Transverse colon (tissue), 4 donors: ENCODE data around the gene CHRNA5. TPM values are rescaled to one million over a fixed set of nuclear protein-coding genes. Genes with fewer than 3 reads are reported as not detected.
"Not testable (repeated sequence)": the region's sequence is repeated elsewhere in the genome, so short reads cannot be mapped to it uniquely, and the experiment has no call there.

ENCODE experiments used
- DNase-seq: peaks from one replicate; pipeline ENCODE4 v3.0.0-alpha.2; 2019
- H3K27ac ChIP-seq, 4 donors: fragments of 200-600 bp; sonication (generic); 2 replicates each; pipeline ENCODE4 v1.5.1; 2016 to 2018; ENCODE audit warnings: inconsistent platforms in 4 of 4
- H3K27me3 ChIP-seq: fragments of 200-600 bp; sonication (generic); 2 replicates; pipeline ENCODE4 v1.5.1; 2017; ENCODE audit warnings: inconsistent platforms
- H3K36me3 ChIP-seq, 4 donors: fragments of 200-600 bp; sonication (generic); 2 replicates each; pipeline ENCODE4 v1.5.1; 2017 to 2019; ENCODE audit warnings: inconsistent platforms in 4 of 4
- H3K4me1 ChIP-seq, 4 donors: fragments of 200-600 bp; sonication (generic); 2 replicates each; pipeline ENCODE4 v1.5.1; 2017 to 2020; ENCODE audit warnings: inconsistent platforms in 4 of 4
- H3K4me3 ChIP-seq, 4 donors: fragments of 200-600 bp; sonication (generic); 1 replicate in 1 of 4; 2 replicates in 3 of 4; pipeline versions ENCODE4 v1.5.1 to v1.6.1; 2017 to 2019; ENCODE audit warnings: inconsistent platforms in 4 of 4
- H3K9me3 ChIP-seq, 2 donors: fragments of 200-600 bp; sonication (generic); 2 replicates each; pipeline ENCODE4 v1.5.1; 2017 to 2019; ENCODE audit warnings: inconsistent platforms in 2 of 2
- EP300 ChIP-seq: sonication (generic); formaldehyde crosslinking; IDR thresholded peaks from one replicate; pipeline ENCODE4 v1.6.1; 2017; ENCODE audit warnings: antibody characterized with exemption, low read depth
- POLR2A ChIP-seq: fragments of 450-650 bp; IDR thresholded peaks from one replicate; pipeline ENCODE4 v1.6.1; 2016; ENCODE audit warnings: antibody characterized with exemption, mild to moderate bottlenecking, moderate library complexity
- POLR2AphosphoS5 ChIP-seq, 3 donors: sonication (generic); formaldehyde crosslinking; IDR thresholded peaks; one replicate each; pipeline ENCODE4 v1.6.1; 2016; ENCODE audit warnings: antibody characterized with exemption in 3 of 3
- WGBS, 2 donors: methylation state at CpG; one replicate each; pipeline ENCODE4 v1.1.5; 2018; ENCODE audit warnings: low coverage in 1 of 2; 5-methylcytosine and 5-hydroxymethylcytosine counted together
- in situ Hi-C, 4 donors: fragments of 200-750 bp; cut with MboI; loops; one replicate each; pipeline versions ENCODE4 v1.15.0 to v1.15.1; 2017; ENCODE audit warnings: low sequenced_read_pairs in 3 of 4, low pct_ligation_motif_present in 1 of 4, low pct_unique_long_range_greater_than_20kb in 1 of 4
- intact Hi-C: fragments of 100-400 bp; cut with DNase I; formaldehyde crosslinking; loops from one replicate; pipeline ENCODE4 v1.15.1; 2023; ENCODE audit warnings: low total_unique reads
- total RNA-seq, 4 donors: library from RNA; depleted of rRNA; stranded (reverse); fragments of >200 nt; gene quantifications; one replicate each; pipeline ENCODE4 v1.1.0, GENCODE V29; 2016
- TF ChIP-seq, protein P1 (sequence below), 5 experiments: fragments of 200-600 bp in 3 of 5; fragments of 450-650 bp in 2 of 5; sonication (generic) in 3 of 5; IDR thresholded peaks; 1 replicate in 2 of 5; 2 replicates in 3 of 5; pipeline ENCODE4 v1.5.1; 2016 to 2017; ENCODE audit warnings: antibody characterized with exemption in 5 of 5, inconsistent platforms in 3 of 5, mild to moderate bottlenecking in 2 of 5, moderate library complexity in 1 of 5

CHRNA5 gene
- total RNA-seq, 4 donors from 2014 or later: 0.48 to 3.8 (median 0.82) TPM; not detected in 1

- WGBS, 2 donors: 0 to 59% methylated on average over 1 to 2 of the region's 2 CpGs
These were observed 32.0 kb upstream of the CHRNA5 start for GRCh38 chr15:78533331-78533730.

GRCh38 chr15:78536134-78536533, 29.2 kb upstream of the CHRNA5 start:
- TF ChIP-seq POLR2AphosphoS5 (IDR thresholded peaks at IDR 0.05) (no peak), POLR2A (no peak), EP300 (no peak)
- TF ChIP-seq, protein P1, sequence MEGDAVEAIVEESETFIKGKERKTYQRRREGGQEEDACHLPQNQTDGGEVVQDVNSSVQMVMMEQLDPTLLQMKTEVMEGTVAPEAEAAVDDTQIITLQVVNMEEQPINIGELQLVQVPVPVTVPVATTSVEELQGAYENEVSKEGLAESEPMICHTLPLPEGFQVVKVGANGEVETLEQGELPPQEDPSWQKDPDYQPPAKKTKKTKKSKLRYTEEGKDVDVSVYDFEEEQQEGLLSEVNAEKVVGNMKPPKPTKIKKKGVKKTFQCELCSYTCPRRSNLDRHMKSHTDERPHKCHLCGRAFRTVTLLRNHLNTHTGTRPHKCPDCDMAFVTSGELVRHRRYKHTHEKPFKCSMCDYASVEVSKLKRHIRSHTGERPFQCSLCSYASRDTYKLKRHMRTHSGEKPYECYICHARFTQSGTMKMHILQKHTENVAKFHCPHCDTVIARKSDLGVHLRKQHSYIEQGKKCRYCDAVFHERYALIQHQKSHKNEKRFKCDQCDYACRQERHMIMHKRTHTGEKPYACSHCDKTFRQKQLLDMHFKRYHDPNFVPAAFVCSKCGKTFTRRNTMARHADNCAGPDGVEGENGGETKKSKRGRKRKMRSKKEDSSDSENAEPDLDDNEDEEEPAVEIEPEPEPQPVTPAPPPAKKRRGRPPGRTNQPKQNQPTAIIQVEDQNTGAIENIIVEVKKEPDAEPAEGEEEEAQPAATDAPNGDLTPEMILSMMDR (IDR thresholded peaks at IDR 0.05): no peak
- H3K9me3 ChIP-seq: no peaks in the 10 kb centered on the region
- no peak overlapping the region for H3K4me3 ChIP-seq
- H3K36me3 ChIP-seq: no peaks in the 10 kb centered on the region
- 96 to 100% methylated on average over 1 of the region's 1 CpG for WGBS, 2 donors
- no peaks in the 10 kb centered on the region for H3K27me3 ChIP-seq
- H3K27ac ChIP-seq: no peak overlapping the region
- in situ Hi-C loops (no loop called here), intact Hi-C loops (no loop called here)
- no peak for DNase-seq
- H3K4me1 ChIP-seq: peaks cover under 1 to 5% (median 2%) of the 10 kb centered on the region in 4 donors

More at GRCh38 chr15:78533331-78533730, 32.0 kb upstream of the CHRNA5 start:
- Histone ChIP-seq H3K4me1 (no peaks in the 10 kb centered on the region), H3K4me3 (no peak overlapping the region), H3K36me3 (no peaks in the 10 kb centered on the region), H3K9me3 (no peaks in the 10 kb centered on the region), H3K27ac (no peak overlapping the region), H3K27me3 (no peaks in the 10 kb centered on the region)
- in situ Hi-C loops: no loop called here
- TF ChIP-seq EP300 (no peak), POLR2A (no peak), POLR2AphosphoS5 (IDR thresholded peaks at IDR 0.05) (no peak)
- TF ChIP-seq, protein P1 (IDR thresholded peaks at IDR 0.05): no peak
- DNase-seq: no peak
- intact Hi-C loops: no loop called here

DNA sequence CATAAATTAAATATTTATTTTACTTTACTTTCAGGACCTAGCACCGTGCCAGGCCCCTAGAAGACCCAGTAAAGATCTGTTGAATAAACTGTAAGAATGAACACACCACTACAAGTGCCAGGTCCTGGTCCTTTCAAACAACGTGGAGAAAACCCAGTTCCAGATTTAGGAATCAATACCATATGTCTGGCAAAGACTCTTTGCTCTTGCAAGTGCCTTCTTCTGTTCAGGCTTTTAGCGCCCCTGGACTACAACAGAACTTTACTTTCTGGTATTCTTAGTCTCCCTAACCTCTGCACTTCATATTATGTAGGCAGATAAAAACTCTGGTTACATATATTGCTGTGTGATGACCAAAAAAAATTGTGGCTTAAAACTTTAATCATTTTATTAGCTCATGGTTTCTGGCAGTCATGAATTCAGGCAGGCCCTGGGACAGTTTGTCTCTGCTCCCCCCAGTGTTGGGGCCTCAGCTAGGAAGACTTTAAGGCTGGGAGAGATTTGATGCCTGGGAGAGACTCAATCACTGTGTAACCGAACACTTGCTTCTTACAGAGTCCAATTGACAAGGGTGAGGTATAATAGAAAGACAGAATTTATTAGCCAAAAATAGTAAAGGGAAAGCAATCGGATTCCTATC, 27.9 kb upstream of the CHRNA5 start:
- Histone ChIP-seq H3K27ac (no peak overlapping the region), H3K4me1 (peaks cover 9 to 17% (median 14%) of the 10 kb centered on the region in 4 donors), H3K36me3 (peaks cover 0 to 3% (median 0%) of the 10 kb centered on the region in 4 donors), H3K27me3 (no peaks in the 10 kb centered on the region), H3K4me3 (no peak overlapping the region), H3K9me3 (no peaks in the 10 kb centered on the region)
- no peak for TF ChIP-seq EP300
- no peak for TF ChIP-seq POLR2A
- TF ChIP-seq, protein P1 (IDR thresholded peaks at IDR 0.05): no peak
- TF ChIP-seq POLR2AphosphoS5 (IDR thresholded peaks at IDR 0.05): no peak
- intact Hi-C loops (no loop called here), in situ Hi-C loops (no loop called here)
- 87 to 92% methylated on average over 5 of the region's 5 CpGs for WGBS, 2 donors
- DNase-seq: no peak

GRCh38 chr15:78538358-78538757, 27.0 kb upstream of the CHRNA5 start:
- in situ Hi-C loops (no loop called here), intact Hi-C loops (no loop called here)
- Histone ChIP-seq H3K9me3 (no peaks in the 10 kb centered on the region), H3K36me3 (peaks cover 0 to 8% (median 0%) of the 10 kb centered on the region in 4 donors), H3K27me3 (no peaks in the 10 kb centered on the region), H3K27ac (no peak overlapping the region), H3K4me3 (no peak overlapping the region), H3K4me1 (peaks cover 9 to 23% (median 14%) of the 10 kb centered on the region in 4 donors)
- DNase-seq: no peak
- TF ChIP-seq EP300 (no peak), POLR2A (no peak), POLR2AphosphoS5 (IDR thresholded peaks at IDR 0.05) (no peak)
- TF ChIP-seq, protein P1 (IDR thresholded peaks at IDR 0.05): no peak
- 83% methylated on average over 1 of the region's 1 CpG; no CpG with 5 or more reads in 1 of the 2 donors for WGBS, 2 donors

DNA sequence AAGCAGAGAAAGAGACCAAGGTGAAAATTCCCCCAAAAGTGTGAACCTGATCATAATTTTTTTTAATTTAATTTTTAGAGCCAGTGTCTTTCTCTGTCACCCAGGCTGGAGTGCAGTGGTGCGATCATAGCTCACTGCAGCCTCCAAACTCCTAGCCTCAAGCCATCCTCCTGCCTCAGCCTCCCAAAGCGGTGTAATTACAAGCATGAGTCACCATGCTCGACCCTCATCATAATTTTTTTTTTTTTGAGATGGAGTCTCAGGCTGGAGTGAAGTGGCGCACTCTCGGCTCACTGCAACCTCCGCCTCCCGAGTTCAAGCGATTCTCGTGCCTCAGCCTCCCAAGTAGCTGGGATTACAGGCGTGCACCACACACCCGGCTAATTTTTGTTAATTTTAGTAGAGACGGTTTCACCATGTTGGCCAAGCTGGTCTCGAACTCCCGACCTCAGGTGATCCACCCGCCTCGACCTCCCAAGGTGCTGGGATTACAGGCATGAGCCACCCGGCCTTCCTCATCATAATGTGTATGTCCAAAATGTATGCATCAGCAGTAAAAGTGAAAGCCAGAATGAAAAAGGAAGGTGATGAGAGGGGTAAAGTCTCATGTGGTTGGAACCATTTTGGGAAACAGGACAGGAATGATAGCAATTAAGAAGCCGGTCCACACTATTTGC, 25.7 kb upstream of the CHRNA5 start:
- H3K9me3 ChIP-seq, intact Hi-C loops, DNase-seq, in situ Hi-C loops, H3K36me3 ChIP-seq, H3K27me3 ChIP-seq: not testable (repeated sequence)
- WGBS, 2 donors: 74 to 91% methylated on average over 9 to 18 of the region's 18 CpGs
- Histone ChIP-seq H3K4me1 (peaks cover 9 to 23% (median 14%) of the 10 kb centered on the region in 4 donors), H3K27ac (peak overlapping the region; percentile 94 to 96 (median 95)), H3K4me3 (peak overlapping the region; percentile 76 to 82 (median 78))
